NCI-H2029 treated with DMSO at 0.1 percent for 48 hours (cell line): ENCODE measurements around the gene EME1.

Experiments used
- DNase-seq: peaks from one replicate; lab custom pipeline; 2025; lab: John Stamatoyannopoulos, UW

Gene EME1

DNA sequence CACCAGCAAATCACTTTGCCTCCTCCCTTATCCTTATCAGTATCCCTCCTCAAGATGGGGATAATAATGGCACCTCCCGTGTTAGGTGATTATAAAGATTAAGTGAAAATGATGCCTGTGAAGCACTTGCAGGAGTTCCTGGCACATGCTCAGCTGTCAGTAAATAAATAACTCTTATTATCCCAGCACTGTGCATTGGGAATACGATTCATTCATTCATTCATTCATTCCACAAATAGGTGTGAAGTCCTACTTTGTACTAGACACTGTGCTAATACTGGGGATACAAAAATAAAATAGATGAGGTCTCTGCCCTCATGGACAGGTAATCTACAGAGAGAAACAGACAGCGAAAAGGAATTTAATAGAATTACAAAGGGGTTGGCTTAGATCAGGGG is 25.1 kb upstream of the EME1 start:
- no peak for DNase-seq

GRCh38 chr17:50348522-50349242 is 24.3 kb upstream of the EME1 start:
- no peak for DNase-seq

- no peak for DNase-seq
Measured at GRCh38 chr17:50349243-50349600, 23.8 kb upstream of the EME1 start.

- no peak for DNase-seq
Measured at GRCh38 chr17:50350733-50351132, 22.3 kb upstream of the EME1 start.

GRCh38 chr17:50352072-50352692 is 20.8 kb upstream of the EME1 start:
- no peak for DNase-seq

GRCh38 chr17:50352693-50353599 is 20.1 kb upstream of the EME1 start:
- no peak for DNase-seq

GRCh38 chr17:50353600-50354195 is 19.3 kb upstream of the EME1 start:
- no peak for DNase-seq

GRCh38 chr17:50354198-50354597 is 18.8 kb upstream of the EME1 start:
- DNase-seq, result no peak

DNA sequence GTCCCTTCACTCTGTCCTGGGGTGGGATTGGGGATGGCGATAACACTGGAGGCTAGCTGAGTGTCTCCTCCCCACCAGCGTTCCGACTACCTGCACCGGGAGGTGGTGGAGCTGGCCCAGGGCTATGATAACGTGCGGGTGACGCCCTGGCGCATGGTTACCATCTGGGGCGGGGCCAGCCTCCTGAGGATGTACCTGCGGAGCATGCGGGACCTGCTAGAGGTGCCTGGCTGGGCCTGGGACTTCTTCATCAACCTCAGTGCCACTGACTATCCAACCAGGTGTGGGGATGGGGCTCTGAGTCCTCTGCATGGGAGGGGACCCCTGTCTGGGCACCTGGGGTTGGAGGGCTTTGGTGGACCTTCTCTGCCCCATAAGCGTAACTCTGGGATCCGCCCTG is 18.3 kb upstream of the EME1 start:
- no peak for DNase-seq

DNA sequence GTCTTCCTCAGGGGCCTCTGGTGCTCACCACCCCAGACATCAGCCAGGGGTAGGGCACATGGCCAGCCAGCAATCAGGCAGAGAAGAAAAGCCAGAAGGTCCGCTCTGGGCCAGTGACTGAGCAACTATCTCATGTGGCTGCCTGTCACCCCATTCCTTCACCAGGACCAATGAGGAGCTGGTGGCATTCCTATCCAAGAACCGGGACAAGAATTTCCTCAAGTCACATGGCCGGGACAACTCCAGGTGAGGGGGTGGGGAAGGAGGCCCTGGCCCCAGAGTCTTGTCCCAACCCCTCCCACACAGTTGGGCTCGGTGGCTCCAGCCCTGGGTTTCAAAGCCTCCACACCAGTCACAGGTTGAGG is 17.7 kb upstream of the EME1 start:
- no peak for DNase-seq

DNA sequence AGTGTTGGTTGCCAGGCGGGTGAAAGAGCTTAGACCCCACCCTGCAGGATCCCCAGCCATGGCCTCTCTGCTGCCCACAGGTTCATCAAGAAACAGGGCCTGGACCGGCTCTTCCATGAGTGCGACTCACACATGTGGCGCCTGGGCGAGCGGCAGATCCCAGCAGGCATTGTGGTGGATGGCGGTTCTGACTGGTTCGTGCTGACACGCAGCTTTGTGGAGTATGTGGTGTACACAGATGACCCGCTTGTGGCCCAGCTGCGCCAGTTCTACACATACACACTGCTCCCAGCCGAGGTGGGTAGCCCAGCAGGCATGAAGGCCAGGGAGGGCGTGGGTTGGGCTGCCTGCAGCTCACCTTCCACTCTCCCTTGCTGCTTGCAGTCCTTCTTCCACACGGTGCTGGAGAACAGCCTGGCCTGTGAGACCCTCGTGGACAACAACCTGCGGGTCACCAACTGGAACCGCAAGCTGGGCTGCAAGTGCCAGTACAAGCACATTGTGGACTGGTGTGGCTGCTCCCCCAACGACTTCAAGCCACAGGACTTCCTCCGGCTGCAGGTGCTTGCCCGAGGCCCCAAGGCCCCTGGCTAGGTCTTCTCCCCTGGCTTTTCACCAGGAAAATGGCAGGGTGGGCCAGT is 17.2 kb upstream of the EME1 start:
- DNase-seq, result no peak

DNA sequence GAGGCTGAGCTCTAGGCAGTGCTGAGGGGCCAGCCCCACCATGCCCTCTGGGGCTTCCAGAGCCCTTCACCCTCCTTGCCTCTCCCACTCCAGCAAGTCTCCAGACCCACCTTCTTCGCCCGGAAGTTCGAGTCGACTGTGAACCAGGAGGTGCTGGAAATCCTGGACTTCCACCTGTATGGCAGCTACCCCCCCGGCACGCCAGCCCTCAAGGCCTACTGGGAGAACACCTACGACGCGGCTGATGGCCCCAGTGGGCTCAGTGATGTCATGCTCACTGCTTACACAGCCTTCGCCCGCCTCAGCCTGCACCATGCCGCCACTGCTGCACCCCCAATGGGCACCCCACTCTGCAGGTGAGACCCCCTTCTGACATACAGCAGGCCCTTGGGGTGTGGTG is 16.6 kb upstream of the EME1 start:
- no peak for DNase-seq

DNA sequence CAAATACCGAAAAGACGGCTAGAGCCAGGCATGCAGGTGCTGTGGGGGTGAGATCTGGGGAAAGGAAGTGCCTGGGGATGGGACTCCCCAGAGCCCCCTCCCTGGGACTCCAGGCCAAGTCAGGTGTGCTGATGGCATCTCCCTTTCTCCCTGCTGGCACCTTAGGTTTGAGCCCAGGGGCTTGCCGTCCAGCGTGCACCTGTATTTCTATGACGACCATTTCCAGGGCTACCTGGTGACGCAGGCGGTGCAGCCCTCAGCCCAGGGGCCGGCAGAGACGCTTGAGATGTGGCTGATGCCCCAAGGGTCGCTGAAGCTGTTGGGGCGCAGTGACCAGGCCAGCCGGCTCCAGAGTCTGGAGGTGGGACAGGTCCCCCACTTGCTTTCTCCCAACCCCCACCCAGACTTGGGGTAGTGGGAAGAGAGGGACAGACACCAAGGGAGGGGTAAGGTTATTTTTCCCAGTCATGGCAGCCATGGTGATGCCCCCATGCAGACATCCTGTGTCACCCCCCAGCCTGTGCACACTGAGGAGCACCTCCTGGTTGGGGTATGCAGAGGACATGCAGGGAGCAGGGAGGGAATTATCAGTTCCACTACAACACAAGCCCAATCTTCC is 16.0 kb upstream of the EME1 start:
- DNase-seq, result no peak

DNA sequence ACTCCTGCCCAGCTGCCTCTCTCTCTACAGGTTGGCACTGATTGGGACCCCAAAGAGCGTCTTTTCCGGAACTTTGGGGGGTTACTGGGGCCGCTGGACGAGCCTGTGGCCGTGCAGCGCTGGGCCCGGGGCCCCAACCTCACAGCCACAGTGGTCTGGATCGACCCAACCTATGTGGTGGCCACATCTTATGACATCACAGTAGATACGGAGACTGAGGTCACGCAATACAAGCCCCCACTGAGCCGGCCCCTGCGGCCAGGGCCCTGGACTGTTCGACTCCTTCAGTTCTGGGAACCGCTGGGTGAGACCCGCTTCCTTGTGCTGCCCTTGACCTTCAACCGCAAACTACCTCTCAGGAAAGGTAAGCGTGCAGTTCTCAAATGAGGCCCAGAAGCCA is 14.9 kb upstream of the EME1 start:
- DNase-seq, result no peak

GRCh38 chr17:50359005-50359699 is 13.9 kb upstream of the EME1 start:
- DNase-seq, result no peak

DNA sequence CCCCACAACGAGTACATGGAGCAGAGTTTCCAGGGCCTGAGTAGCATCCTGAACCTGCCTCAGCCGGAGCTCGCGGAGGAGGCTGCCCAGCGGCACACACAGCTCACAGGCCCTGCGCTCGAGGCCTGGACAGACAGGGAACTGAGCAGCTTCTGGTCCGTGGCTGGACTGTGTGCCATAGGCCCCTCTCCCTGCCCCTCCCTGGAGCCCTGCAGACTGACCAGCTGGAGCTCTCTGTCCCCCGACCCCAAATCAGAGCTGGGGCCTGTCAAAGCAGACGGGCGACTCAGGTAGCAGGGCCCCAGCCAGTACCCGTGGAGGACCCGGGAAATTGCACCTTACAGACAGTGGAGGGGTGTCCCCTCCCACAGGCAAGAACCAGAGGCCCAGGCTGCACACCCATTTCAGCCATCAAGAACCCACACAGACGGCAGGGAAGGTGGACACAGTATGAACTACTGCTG is 13.0 kb upstream of the EME1 start:
- no peak for DNase-seq

GRCh38 chr17:50360486-50361115 is 12.4 kb upstream of the EME1 start:
- DNase-seq, result no peak

DNA sequence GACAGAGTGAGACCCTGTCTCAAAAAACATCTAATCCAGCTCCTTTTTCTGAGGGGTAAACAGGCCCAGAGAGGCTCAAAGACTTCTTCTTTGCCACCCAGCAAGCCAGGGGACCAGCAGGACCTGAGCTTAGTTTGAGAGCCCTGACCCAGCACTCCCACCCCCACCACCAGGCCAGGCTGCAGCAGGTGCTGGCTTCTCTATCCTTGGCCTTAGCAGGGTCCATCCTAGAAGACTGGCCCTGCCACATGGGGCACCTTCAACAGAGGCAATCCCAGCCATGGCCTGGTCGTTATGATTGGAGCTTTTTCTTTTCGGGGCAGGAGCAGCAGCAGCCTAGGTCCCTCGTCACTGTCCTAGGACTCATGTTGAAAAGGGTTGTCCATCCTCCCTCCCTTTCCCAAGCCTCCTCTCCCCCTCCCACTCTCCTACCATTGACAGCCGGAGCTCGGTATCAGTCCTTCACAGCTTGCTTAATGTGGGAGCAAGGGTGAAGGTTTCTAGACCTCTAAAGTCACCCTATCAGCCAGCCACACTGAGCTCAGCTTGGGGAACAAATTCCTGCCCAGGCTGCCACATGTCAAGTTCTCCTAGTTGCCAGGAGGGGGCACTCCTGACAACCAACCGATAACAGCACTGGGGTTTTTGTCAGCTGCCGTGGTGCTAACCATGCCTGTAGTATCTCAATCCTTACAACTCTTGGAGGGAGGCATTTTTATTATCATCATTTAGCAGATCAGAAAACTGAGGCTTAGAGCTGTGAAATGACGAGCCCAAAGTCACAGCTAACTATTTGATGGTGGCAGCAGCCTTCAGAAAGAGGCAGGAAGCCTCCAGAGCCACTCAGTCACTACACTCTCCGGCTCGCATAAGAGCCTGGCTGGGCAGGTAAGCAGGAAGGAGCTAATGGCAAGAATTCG is 11.2 kb upstream of the EME1 start:
- no peak for DNase-seq

- no peak for DNase-seq
Measured at GRCh38 chr17:50362661-50363060, 10.4 kb upstream of the EME1 start.
